Skeletal muscle tissue (tissue), 4 donors: ENCODE measurements around the gene ATPAF2. TPM values are rescaled to one million over a fixed set of nuclear protein-coding genes. Genes with fewer than 3 reads are reported as not detected.

Experiments
- H3K27ac ChIP-seq: one replicate; pipeline ENCODE4 v1.7.0; 2013; ENCODE audit warnings: mild to moderate bottlenecking, low read depth, low read length, inconsistent platforms
- H3K27me3 ChIP-seq, 3 donors: one replicate each; pipeline ENCODE4 v1.7.0; 2013; ENCODE audit warnings: low read length in 3 of 3; ENCODE audit not compliant: control insufficient read depth in 3 of 3, insufficient read depth in 3 of 3
- H3K36me3 ChIP-seq, 3 donors: one replicate each; pipeline ENCODE4 v1.7.0; 2013; ENCODE audit warnings: low read length in 3 of 3; ENCODE audit not compliant: control insufficient read depth in 3 of 3, insufficient read depth in 3 of 3
- H3K4me1 ChIP-seq, 3 donors: one replicate each; pipeline ENCODE4 v1.7.0; 2013; ENCODE audit warnings: low read length in 3 of 3, mild to moderate bottlenecking in 3 of 3; ENCODE audit not compliant: control insufficient read depth in 3 of 3, insufficient read depth in 3 of 3
- H3K4me3 ChIP-seq, 3 donors: one replicate each; pipeline ENCODE4 v1.7.0; 2013; ENCODE audit warnings: low read length in 3 of 3
- H3K9ac ChIP-seq, 3 donors: one replicate each; pipeline ENCODE4 v1.7.0; 2013; ENCODE audit warnings: low read length in 3 of 3, mild to moderate bottlenecking in 3 of 3, moderate library complexity in 2 of 3, low read depth in 1 of 3
- H3K9me3 ChIP-seq, 3 donors: one replicate each; pipeline ENCODE4 v1.7.0; 2013; ENCODE audit warnings: low read length in 3 of 3; ENCODE audit not compliant: control insufficient read depth in 3 of 3
- total RNA-seq: library from RNA; depleted of rRNA; stranded (reverse); fragments of >200 nt; gene quantifications from one replicate; pipeline ENCODE4 v1.2.3, GENCODE V29; 2014
- donor health status: Osteomylitis.

ATPAF2 gene
- total RNA-seq, 1 donor from 2014 or later = 19.3 TPM

GRCh38 chr17:17989618-17990017 is 49.4 kb downstream of the ATPAF2 start:
- Histone ChIP-seq H3K27me3 (no peaks in the 10 kb centered on the region), H3K9me3 (no peaks in the 10 kb centered on the region), H3K4me1 (peaks cover 11 to 22% (median 18%) of the 10 kb centered on the region in 3 donors), H3K9ac (no peak overlapping the region), H3K27ac (no peak overlapping the region), H3K36me3 (peaks cover 0 to 2% (median 2%) of the 10 kb centered on the region in 3 donors), H3K4me3 (no peak overlapping the region)

- H3K9ac ChIP-seq = no peak overlapping the region
- no peak overlapping the region for H3K4me3 ChIP-seq
- peaks cover 11 to 22% (median 18%) of the 10 kb centered on the region in 3 donors for H3K4me1 ChIP-seq
- H3K27me3 ChIP-seq = no peaks in the 10 kb centered on the region
- no peak overlapping the region for H3K27ac ChIP-seq
- H3K9me3 ChIP-seq = no peaks in the 10 kb centered on the region
- H3K36me3 ChIP-seq = peaks cover 0 to 2% (median 2%) of the 10 kb centered on the region in 3 donors
Measured at GRCh38 chr17:17989081-17989480, 49.9 kb downstream of the ATPAF2 start.

- H3K36me3 ChIP-seq = peaks cover 0 to 2% (median 2%) of the 10 kb centered on the region in 3 donors
- no peaks in the 10 kb centered on the region for H3K9me3 ChIP-seq
- H3K27ac ChIP-seq = no peak overlapping the region
- no peaks in the 10 kb centered on the region for H3K27me3 ChIP-seq
- H3K9ac ChIP-seq = no peak overlapping the region
- peaks cover 11 to 22% (median 18%) of the 10 kb centered on the region in 3 donors for H3K4me1 ChIP-seq
- H3K4me3 ChIP-seq = no peak overlapping the region
Measured at GRCh38 chr17:17988427-17988945, 50.5 kb downstream of the ATPAF2 start.

GRCh38 chr17:17987901-17988300 is 51.1 kb downstream of the ATPAF2 start:
- Histone ChIP-seq H3K27ac (no peak overlapping the region), H3K9ac (no peak overlapping the region), H3K4me1 (peaks cover 11 to 22% (median 18%) of the 10 kb centered on the region in 3 donors), H3K36me3 (peaks cover 0 to 2% (median 2%) of the 10 kb centered on the region in 3 donors), H3K27me3 (no peaks in the 10 kb centered on the region), H3K9me3 (no peaks in the 10 kb centered on the region), H3K4me3 (no peak overlapping the region)

- no peak overlapping the region for H3K4me3 ChIP-seq
- H3K36me3 ChIP-seq = peaks cover 0 to 2% (median 0%) of the 10 kb centered on the region in 3 donors
- no peaks in the 10 kb centered on the region for H3K27me3 ChIP-seq
- no peak overlapping the region for H3K27ac ChIP-seq
- H3K9me3 ChIP-seq = no peaks in the 10 kb centered on the region
- H3K9ac ChIP-seq = no peak overlapping the region
- peaks cover 11 to 22% (median 18%) of the 10 kb centered on the region in 3 donors for H3K4me1 ChIP-seq
Measured at GRCh38 chr17:17987187-17987896, 51.6 kb downstream of the ATPAF2 start.

- Histone ChIP-seq H3K9me3 (no peaks in the 10 kb centered on the region), H3K4me1 (peaks cover 11 to 21% (median 18%) of the 10 kb centered on the region in 3 donors), H3K36me3 (peaks cover 0 to 2% (median 0%) of the 10 kb centered on the region in 3 donors), H3K27me3 (no peaks in the 10 kb centered on the region), H3K27ac (no peak overlapping the region), H3K9ac (no peak overlapping the region), H3K4me3 (no peak overlapping the region)
Measured at GRCh38 chr17:17985555-17985954, 53.4 kb downstream of the ATPAF2 start.

- H3K4me3 ChIP-seq = no peak overlapping the region
- H3K4me1 ChIP-seq = peaks cover 8 to 17% (median 16%) of the 10 kb centered on the region in 3 donors
- no peak overlapping the region for H3K9ac ChIP-seq
- H3K36me3 ChIP-seq = peaks cover 0 to 2% (median 0%) of the 10 kb centered on the region in 3 donors
- H3K27me3 ChIP-seq = no peaks in the 10 kb centered on the region
- no peak overlapping the region for H3K27ac ChIP-seq
- no peaks in the 10 kb centered on the region for H3K9me3 ChIP-seq
Measured at GRCh38 chr17:17985153-17985552, 53.8 kb downstream of the ATPAF2 start.

- Histone ChIP-seq H3K4me3 (no peak overlapping the region), H3K36me3 (peaks cover 0 to 1% (median 0%) of the 10 kb centered on the region in 3 donors), H3K9me3 (no peaks in the 10 kb centered on the region), H3K27me3 (no peaks in the 10 kb centered on the region), H3K27ac (no peak overlapping the region), H3K4me1 (peaks cover 5 to 8% (median 8%) of the 10 kb centered on the region in 3 donors), H3K9ac (no peak overlapping the region)
Measured at GRCh38 chr17:17983776-17984175, 55.2 kb downstream of the ATPAF2 start.

GRCh38 chr17:17983376-17983775 is 55.6 kb downstream of the ATPAF2 start:
- H3K4me3 ChIP-seq = no peak overlapping the region
- H3K27ac ChIP-seq = no peak overlapping the region
- H3K36me3 ChIP-seq = peaks cover 0 to 1% (median 0%) of the 10 kb centered on the region in 3 donors
- peaks cover 1 to 4% (median 4%) of the 10 kb centered on the region in 3 donors for H3K4me1 ChIP-seq
- H3K9me3 ChIP-seq = no peaks in the 10 kb centered on the region
- H3K9ac ChIP-seq = no peak overlapping the region
- H3K27me3 ChIP-seq = no peaks in the 10 kb centered on the region

GRCh38 chr17:17982801-17983200 is 56.2 kb downstream of the ATPAF2 start:
- Histone ChIP-seq H3K27ac (no peak overlapping the region), H3K9me3 (no peaks in the 10 kb centered on the region), H3K4me1 (no peaks in the 10 kb centered on the region), H3K27me3 (no peaks in the 10 kb centered on the region), H3K9ac (no peak overlapping the region), H3K4me3 (no peak overlapping the region), H3K36me3 (peaks cover 0 to 1% (median 0%) of the 10 kb centered on the region in 3 donors)
